PC-9 (cell line): ENCODE results near the gene RUNX1. TPM values are rescaled to one million over a fixed set of nuclear protein-coding genes. Genes with fewer than 3 reads are reported as not detected.

Experiments used
- BruUV-seq: library from RNA; stranded (reverse); fragments of 400-500 nt; replicated peaks from 2 replicates; lab custom pipeline; 2021; lab: Mats Ljungman, UMichigan
- CTCF ChIA-PET: fragments of 300-600 bp; sonication (Branson Sonifier 250); formaldehyde crosslinking; loops from one replicate; lab custom pipeline; 2022; ENCODE audit warnings: antibody characterized with exemption; lab: Charles Lee
- POLR2A ChIA-PET: fragments of 300-600 bp; sonication (Branson Sonifier 250); formaldehyde crosslinking; loops from one replicate; lab custom pipeline; 2022; ENCODE audit warnings: antibody characterized with exemption; ENCODE audit not compliant: unreplicated experiment; lab: Charles Lee
- DNase-seq, 2 experiments: peaks; one replicate each; pipeline versions ENCODE4 v3.0.0 to v3.0.0-alpha.2; 2015 to 2022; ENCODE audit warnings: mixed read lengths in 1 of 2
- H2AFZ ChIP-seq: fragments of 200-600 bp; sonication (generic); 2 replicates; pipeline ENCODE4 v1.8.1; 2017; ENCODE audit warnings: antibody characterized with exemption
- H3F3A ChIP-seq: fragments of 200-600 bp; sonication (generic); 2 replicates; pipeline ENCODE4 v1.8.1; 2017; ENCODE audit warnings: antibody characterized with exemption, mild to moderate bottlenecking, low read depth; ENCODE audit not compliant: insufficient read depth
- H3K27ac ChIP-seq: fragments of 200-600 bp; sonication (generic); 2 replicates; pipeline ENCODE4 v1.6.1; 2016; ENCODE audit warnings: mixed run types
- H3K27me3 ChIP-seq: fragments of 200-600 bp; sonication (generic); 2 replicates; pipeline ENCODE4 v1.6.1; 2016; ENCODE audit warnings: low read depth, mixed run types; ENCODE audit not compliant: insufficient read depth
- H3K36me3 ChIP-seq: fragments of 200-600 bp; sonication (generic); 2 replicates; pipeline ENCODE4 v1.6.1; 2016; ENCODE audit warnings: low read depth, mixed run types
- H3K4me1 ChIP-seq: fragments of 200-600 bp; sonication (generic); replicated peaks from 2 replicates; pipeline ENCODE4 v1.6.1; 2016; ENCODE audit warnings: mixed run types; ENCODE audit not compliant: insufficient read depth
- H3K4me2 ChIP-seq: fragments of 200-600 bp; sonication (generic); 2 replicates; pipeline ENCODE4 v1.6.1; 2017; ENCODE audit warnings: mixed run types
- H3K4me3 ChIP-seq: fragments of 200-600 bp; sonication (generic); 2 replicates; pipeline ENCODE4 v1.6.1; 2016; ENCODE audit warnings: mixed run types
- H3K79me2 ChIP-seq: fragments of 200-600 bp; sonication (generic); 2 replicates; pipeline ENCODE4 v1.6.1; 2017; ENCODE audit warnings: low read depth, mixed run types
- H3K9me2 ChIP-seq: fragments of 200-600 bp; sonication (generic); 2 replicates; pipeline ENCODE4 v1.8.1; 2017; ENCODE audit warnings: mild to moderate bottlenecking; ENCODE audit not compliant: insufficient read depth
- H3K9me3 ChIP-seq: fragments of 200-600 bp; sonication (generic); 2 replicates; pipeline ENCODE4 v1.8.1; 2016; ENCODE audit warnings: low read depth; ENCODE audit not compliant: insufficient read depth
- H4K20me1 ChIP-seq: fragments of 200-600 bp; sonication (generic); 2 replicates; pipeline ENCODE4 v1.8.1; 2017; ENCODE audit not compliant: insufficient read depth
- EZH2 ChIP-seq: fragments of 200-600 bp; sonication (generic); IDR thresholded peaks from 2 replicates; pipeline ENCODE4 v1.8.0; 2017; ENCODE audit warnings: antibody characterized with exemption, low read depth
- intact Hi-C: fragments of 100-400 bp; cut with micrococcal nuclease; formaldehyde crosslinking; loops from one replicate; pipeline ENCODE4 v1.10.0; 2022; ENCODE audit not compliant: unreplicated experiment
- total RNA-seq: library from RNA; stranded (reverse); gene quantifications from 2 replicates; pipeline ENCODE4 v1.2.3, GENCODE V29; 2021
- TF ChIP-seq, protein P1 (sequence below): fragments of 200-600 bp; sonication (generic); conservative IDR thresholded peaks from 2 replicates; pipeline ENCODE4 v1.6.1; 2017; ENCODE audit warnings: mixed run types, antibody characterized with exemption, mild to moderate bottlenecking, moderate library complexity

Gene RUNX1
- total RNA-seq, 1 experiment from 2014 or later: 58.5 TPM

DNA sequence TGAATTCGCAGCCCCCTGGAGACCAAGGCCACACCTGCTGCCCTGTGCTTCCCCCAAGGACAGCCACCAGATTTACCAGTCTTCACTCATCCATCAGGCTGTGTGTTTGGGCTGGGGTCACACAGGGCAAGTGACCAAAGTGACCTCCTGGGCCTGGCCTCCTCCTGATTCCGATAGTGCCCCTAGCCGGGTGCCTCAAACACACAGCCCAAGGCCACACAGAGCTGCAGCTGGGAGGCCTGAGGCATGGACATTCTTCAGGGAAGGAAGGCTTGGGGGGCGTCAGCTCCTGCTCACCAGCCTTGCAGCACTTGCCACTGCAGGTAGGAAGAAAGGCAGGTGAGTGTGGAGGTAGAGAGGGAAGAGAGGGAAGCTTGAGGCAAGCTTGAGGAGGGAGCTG lies 181.3 kb downstream of the RUNX1 start:
- Histone ChIP-seq H3K4me3 (no peak overlapping the region), H3K79me2 (peaks cover 93% of the 10 kb centered on the region), H2AFZ (no peak overlapping the region), H3K36me3 (peaks cover 33% of the 10 kb centered on the region), H3K27ac (peak overlapping the region; percentile 88), H4K20me1 (peaks cover 4% of the 10 kb centered on the region; the same call in 1 of the 2 replicates), H3K9me2 (no peaks in the 10 kb centered on the region), H3K27me3 (no peaks in the 10 kb centered on the region), H3F3A (peaks cover 56% of the 10 kb centered on the region), H3K4me2 (peak overlapping the region; percentile 23), H3K4me1 (peaks cover 69% of the 10 kb centered on the region), H3K9me3 (no peaks in the 10 kb centered on the region)
- ChIA-PET POLR2A (interaction anchor here (0.6 to 0.7 kb wide), 3 partner anchors 11 to 180 kb away, joined by 3 to 20 read pairs (median 6); no protein-coding TSS in a partner anchor), CTCF (no interaction called here)
- TF ChIP-seq, protein P1, sequence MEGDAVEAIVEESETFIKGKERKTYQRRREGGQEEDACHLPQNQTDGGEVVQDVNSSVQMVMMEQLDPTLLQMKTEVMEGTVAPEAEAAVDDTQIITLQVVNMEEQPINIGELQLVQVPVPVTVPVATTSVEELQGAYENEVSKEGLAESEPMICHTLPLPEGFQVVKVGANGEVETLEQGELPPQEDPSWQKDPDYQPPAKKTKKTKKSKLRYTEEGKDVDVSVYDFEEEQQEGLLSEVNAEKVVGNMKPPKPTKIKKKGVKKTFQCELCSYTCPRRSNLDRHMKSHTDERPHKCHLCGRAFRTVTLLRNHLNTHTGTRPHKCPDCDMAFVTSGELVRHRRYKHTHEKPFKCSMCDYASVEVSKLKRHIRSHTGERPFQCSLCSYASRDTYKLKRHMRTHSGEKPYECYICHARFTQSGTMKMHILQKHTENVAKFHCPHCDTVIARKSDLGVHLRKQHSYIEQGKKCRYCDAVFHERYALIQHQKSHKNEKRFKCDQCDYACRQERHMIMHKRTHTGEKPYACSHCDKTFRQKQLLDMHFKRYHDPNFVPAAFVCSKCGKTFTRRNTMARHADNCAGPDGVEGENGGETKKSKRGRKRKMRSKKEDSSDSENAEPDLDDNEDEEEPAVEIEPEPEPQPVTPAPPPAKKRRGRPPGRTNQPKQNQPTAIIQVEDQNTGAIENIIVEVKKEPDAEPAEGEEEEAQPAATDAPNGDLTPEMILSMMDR: no peak
- TF ChIP-seq EZH2: no peak
- no peak for DNase-seq
- intact Hi-C loops: no loop called here
- BruUV-seq: no TSS peak

GRCh38 chr21:34865400-34866241 lies 183.5 kb downstream of the RUNX1 start:
- POLR2A ChIA-PET: interaction anchor here (0.7 kb wide), 1 partner anchor 271 kb away, joined by 3 read pairs; no protein-coding TSS in a partner anchor
- H2AFZ ChIP-seq: no peak overlapping the region
- TF ChIP-seq, protein P1: no peak
- TF ChIP-seq EZH2: no peak
- DNase-seq: peak; percentile 69 to 89
- intact Hi-C loops: loop anchor here (2.0 kb wide), 1 partner anchor 59 kb away; no protein-coding TSS in a partner anchor
- peaks cover 92% of the 10 kb centered on the region for H3K79me2 ChIP-seq
- peaks cover 8% of the 10 kb centered on the region for H4K20me1 ChIP-seq
- no peaks in the 10 kb centered on the region for H3K9me2 ChIP-seq
- CTCF ChIA-PET: no interaction called here
- peak overlapping the region; percentile 88 for H3K27ac ChIP-seq
- no TSS peak for BruUV-seq
- peaks cover 37% of the 10 kb centered on the region for H3K36me3 ChIP-seq
- H3K4me2 ChIP-seq: peak overlapping the region; percentile 52
- peaks cover 56% of the 10 kb centered on the region for H3F3A ChIP-seq
- H3K4me3 ChIP-seq: 0 out of 2 replicates have a peak overlapping the region, but pooled peaks have one; percentile 11
- H3K27me3 ChIP-seq: no peaks in the 10 kb centered on the region
- no peaks in the 10 kb centered on the region for H3K9me3 ChIP-seq
- H3K4me1 ChIP-seq: peaks cover 69% of the 10 kb centered on the region

- Histone ChIP-seq H3K79me2 (peaks cover 92% of the 10 kb centered on the region), H3K9me3 (no peaks in the 10 kb centered on the region), H2AFZ (no peak overlapping the region), H3K4me2 (peak overlapping the region; percentile 52), H4K20me1 (peaks cover 8% of the 10 kb centered on the region), H3F3A (peaks cover 49% of the 10 kb centered on the region), H3K27me3 (no peaks in the 10 kb centered on the region), H3K27ac (peak overlapping the region; percentile 88), H3K4me1 (peaks cover 60% of the 10 kb centered on the region), H3K36me3 (peaks cover 43% of the 10 kb centered on the region), H3K4me3 (no peak overlapping the region), H3K9me2 (no peaks in the 10 kb centered on the region)
- no peak for DNase-seq
- intact Hi-C loops: loop anchor here (1.0 to 2.0 kb wide), 3 partner anchors 13 to 58 kb away; no protein-coding TSS in a partner anchor
- BruUV-seq: TSS peak; percentile 66
- POLR2A ChIA-PET: interaction anchor here (0.6 kb wide), 1 partner anchor 17 kb away, joined by 5 read pairs; no protein-coding TSS in a partner anchor
- TF ChIP-seq, protein P1: no peak
- no peak for TF ChIP-seq EZH2
- CTCF ChIA-PET: interaction anchor here (0.6 kb wide), 2 partner anchors 69 to 93 kb away, joined by 3 read pairs; no protein-coding TSS in a partner anchor
Measured at GRCh38 chr21:34864370-34865149, 184.5 kb downstream of the RUNX1 start.
